Thoracic aorta (tissue), 2 donors: ENCODE results near the gene CDK1. TPM values are rescaled to one million over a fixed set of nuclear protein-coding genes. Genes with fewer than 3 reads are reported as not detected.

Experiments used
- ATAC-seq: fragments of 150-250 bp; one replicate; pipeline ENCODE4 v1.8.0; 2017; ENCODE audit warnings: low read depth; ENCODE audit not compliant: insufficient number of reproducible peaks, low FRiP score
- DNase-seq: peaks from one replicate; pipeline ENCODE4 v3.0.0-alpha.2; 2020; ENCODE audit warnings: low spot score
- H3K27ac ChIP-seq, 2 donors: fragments of 200-600 bp; sonication (generic); 1 replicate in 1 of 2; 2 replicates in 1 of 2; pipeline ENCODE4 v1.5.1; 2016; ENCODE audit warnings: mild to moderate bottlenecking in 2 of 2, moderate library complexity in 2 of 2
- H3K27me3 ChIP-seq: fragments of 200-600 bp; sonication (generic); replicated peaks from 2 replicates; pipeline ENCODE4 v1.6.0; 2016; ENCODE audit warnings: mild to moderate bottlenecking; ENCODE audit not compliant: insufficient read depth
- H3K36me3 ChIP-seq: fragments of 200-600 bp; sonication (generic); one replicate; pipeline ENCODE4 v1.5.1; 2016
- H3K4me1 ChIP-seq, 2 donors: fragments of 200-600 bp; sonication (generic); 1 replicate in 1 of 2; 2 replicates in 1 of 2; pipeline versions ENCODE4 v1.5.1 to v1.6.0; 2016; ENCODE audit warnings: low read depth in 2 of 2, mild to moderate bottlenecking in 1 of 2; ENCODE audit not compliant: control insufficient read depth in 1 of 2
- H3K4me3 ChIP-seq: fragments of 200-600 bp; sonication (generic); 2 replicates; pipeline ENCODE4 v1.5.1; 2016; ENCODE audit warnings: mild to moderate bottlenecking
- H3K9me3 ChIP-seq: fragments of 200-600 bp; sonication (generic); 2 replicates; pipeline ENCODE4 v1.5.1; 2016
- total RNA-seq, 2 donors: library from RNA; depleted of rRNA; stranded (reverse); fragments of >200 nt; gene quantifications; one replicate each; pipeline versions ENCODE4 v1.1.0 to v1.2.3, GENCODE V29; 2016
- TF ChIP-seq, protein P1 (sequence below): fragments of 200-600 bp; sonication (generic); IDR thresholded peaks from one replicate; pipeline ENCODE4 v1.5.1; 2019; ENCODE audit warnings: antibody characterized with exemption

CDK1 gene
- total RNA-seq, 2 donors from 2014 or later, result 0.71 to 2.0 TPM

DNA sequence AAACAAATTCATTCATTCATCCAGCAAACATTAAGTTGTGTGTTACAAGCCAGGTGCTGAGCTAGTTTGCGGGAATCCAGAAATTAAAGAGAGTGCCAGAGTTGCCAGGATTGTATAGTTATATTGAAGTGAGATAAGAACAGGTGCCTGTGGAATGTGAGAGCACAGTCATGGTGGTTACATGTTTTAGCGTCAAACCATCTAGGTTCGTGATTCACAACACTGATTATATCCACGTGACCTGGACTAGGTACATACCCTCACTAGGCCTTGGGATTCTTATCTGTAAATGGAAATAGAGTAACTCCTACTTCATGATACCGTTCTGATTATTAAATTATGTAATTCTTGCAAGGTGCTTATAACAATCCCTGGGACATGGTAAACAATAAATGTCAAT is 24.5 kb upstream of the CDK1 start:
- H3K9me3 ChIP-seq, result no peaks in the 10 kb centered on the region

DNA sequence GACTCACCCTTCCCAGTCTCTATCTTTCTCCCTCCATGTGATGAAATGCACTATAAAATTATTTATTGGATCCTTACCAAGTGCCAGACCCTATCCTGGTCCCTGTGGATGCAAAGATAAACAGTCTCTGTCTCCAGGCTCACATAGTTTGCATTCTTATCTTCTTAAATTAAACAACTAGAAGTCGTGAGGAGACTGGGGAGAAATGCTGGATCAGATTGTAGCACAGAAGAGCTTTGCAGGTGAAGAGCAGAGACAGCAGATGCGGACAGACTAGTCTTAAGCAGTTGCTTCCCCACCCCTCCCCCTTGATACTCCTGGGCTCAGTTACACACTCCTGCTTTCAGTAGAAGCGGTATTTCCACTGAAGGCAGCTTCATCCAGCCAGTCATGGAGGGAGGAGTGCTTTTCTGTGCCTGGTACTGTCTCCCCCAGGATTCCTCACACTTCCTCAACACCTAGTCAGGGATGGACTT is 20.8 kb upstream of the CDK1 start:
- ATAC-seq, result no peak
- Histone ChIP-seq H3K27me3 (no peaks in the 10 kb centered on the region), H3K4me3 (no peak overlapping the region), H3K9me3 (no peaks in the 10 kb centered on the region), H3K27ac (no peak overlapping the region), H3K36me3 (no peaks in the 10 kb centered on the region), H3K4me1 (no peaks in the 10 kb centered on the region)
- TF ChIP-seq, protein P1, sequence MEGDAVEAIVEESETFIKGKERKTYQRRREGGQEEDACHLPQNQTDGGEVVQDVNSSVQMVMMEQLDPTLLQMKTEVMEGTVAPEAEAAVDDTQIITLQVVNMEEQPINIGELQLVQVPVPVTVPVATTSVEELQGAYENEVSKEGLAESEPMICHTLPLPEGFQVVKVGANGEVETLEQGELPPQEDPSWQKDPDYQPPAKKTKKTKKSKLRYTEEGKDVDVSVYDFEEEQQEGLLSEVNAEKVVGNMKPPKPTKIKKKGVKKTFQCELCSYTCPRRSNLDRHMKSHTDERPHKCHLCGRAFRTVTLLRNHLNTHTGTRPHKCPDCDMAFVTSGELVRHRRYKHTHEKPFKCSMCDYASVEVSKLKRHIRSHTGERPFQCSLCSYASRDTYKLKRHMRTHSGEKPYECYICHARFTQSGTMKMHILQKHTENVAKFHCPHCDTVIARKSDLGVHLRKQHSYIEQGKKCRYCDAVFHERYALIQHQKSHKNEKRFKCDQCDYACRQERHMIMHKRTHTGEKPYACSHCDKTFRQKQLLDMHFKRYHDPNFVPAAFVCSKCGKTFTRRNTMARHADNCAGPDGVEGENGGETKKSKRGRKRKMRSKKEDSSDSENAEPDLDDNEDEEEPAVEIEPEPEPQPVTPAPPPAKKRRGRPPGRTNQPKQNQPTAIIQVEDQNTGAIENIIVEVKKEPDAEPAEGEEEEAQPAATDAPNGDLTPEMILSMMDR, result no peak
- DNase-seq, result no peak

More for the DNA sequence above, 24.5 kb upstream of the CDK1 start:
- TF ChIP-seq, protein P1, result no peak
- no peak for ATAC-seq
- H3K27ac ChIP-seq, result no peak overlapping the region
- no peak overlapping the region for H3K4me3 ChIP-seq
- DNase-seq, result no peak
- H3K4me1 ChIP-seq, result no peaks in the 10 kb centered on the region
- H3K27me3 ChIP-seq, result no peaks in the 10 kb centered on the region
- H3K36me3 ChIP-seq, result no peaks in the 10 kb centered on the region

DNA sequence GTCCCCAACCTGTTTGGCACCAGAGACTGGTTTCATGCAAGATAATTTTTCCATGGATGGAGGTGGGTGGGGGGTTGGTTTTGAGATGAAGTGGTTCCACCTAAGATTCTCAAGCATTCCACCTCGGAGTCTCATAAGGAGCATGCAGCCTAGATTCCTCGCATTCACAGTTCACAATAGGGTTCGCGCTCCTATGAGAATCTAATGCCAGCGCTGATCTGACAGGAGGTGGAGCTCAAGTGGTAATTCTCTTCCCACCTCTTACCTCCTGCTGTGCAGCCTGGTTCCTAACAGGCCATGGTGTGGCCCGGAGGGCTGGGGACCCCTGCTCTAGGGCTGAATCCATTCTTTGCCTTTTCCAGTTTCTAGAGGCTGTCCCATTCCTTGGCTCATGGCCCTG is 19.1 kb upstream of the CDK1 start:
- TF ChIP-seq, protein P1, result no peak
- Histone ChIP-seq H3K4me1 (no peaks in the 10 kb centered on the region), H3K27ac (no peak overlapping the region), H3K27me3 (no peaks in the 10 kb centered on the region), H3K36me3 (no peaks in the 10 kb centered on the region), H3K9me3 (no peaks in the 10 kb centered on the region), H3K4me3 (no peak overlapping the region)
- ATAC-seq (no peak), DNase-seq (no peak)

DNA sequence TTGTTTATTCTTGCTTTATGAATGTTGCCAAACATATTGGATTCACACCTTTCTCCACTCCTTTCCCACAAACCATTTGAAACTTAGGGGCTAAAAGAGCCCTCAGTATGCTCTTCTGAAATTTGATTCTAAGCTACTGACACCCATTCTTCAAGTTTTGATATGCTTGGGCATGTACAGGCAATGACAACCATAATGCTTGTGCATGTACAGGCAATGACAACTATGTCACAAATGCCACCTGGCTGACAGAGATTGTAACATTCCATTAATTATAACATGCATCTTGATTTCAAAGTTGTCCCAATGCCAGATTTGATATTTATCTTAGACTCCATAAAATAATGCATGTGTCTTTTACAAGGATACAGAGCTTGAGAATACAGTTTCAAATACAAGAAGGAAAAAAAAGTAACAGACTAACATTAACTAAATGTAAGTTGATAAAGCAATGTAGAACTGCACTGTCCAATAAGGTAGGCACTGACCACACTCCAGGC is 17.5 kb upstream of the CDK1 start:
- H3K27me3 ChIP-seq, result no peaks in the 10 kb centered on the region
- no peaks in the 10 kb centered on the region for H3K9me3 ChIP-seq
- TF ChIP-seq, protein P1, result no peak
- DNase-seq, result no peak
- no peaks in the 10 kb centered on the region for H3K36me3 ChIP-seq
- no peaks in the 10 kb centered on the region for H3K4me1 ChIP-seq
- H3K27ac ChIP-seq, result no peak overlapping the region
- no peak overlapping the region for H3K4me3 ChIP-seq
- no peak for ATAC-seq

DNA sequence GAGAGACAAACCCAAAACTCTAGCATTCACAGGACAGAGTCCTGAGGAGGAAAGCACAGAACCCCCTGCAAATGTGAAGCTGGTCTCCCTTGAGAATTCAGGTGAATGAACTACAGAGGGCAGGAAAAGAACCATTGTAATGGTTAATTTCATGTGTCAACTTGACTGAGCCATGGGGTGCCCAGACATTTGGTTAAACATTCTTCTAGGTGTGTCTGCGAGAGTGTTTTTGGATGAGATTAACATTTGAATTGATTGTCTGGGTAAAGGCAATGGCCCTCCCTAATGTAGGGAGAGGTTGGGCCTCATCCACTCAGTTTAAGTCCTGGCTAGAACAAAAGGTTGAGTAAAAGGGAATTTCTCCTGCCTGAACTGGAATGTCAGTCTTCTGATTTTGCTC is 15.7 kb upstream of the CDK1 start:
- TF ChIP-seq, protein P1, result no peak
- H3K27ac ChIP-seq, result no peak overlapping the region
- H3K36me3 ChIP-seq, result no peaks in the 10 kb centered on the region
- no peaks in the 10 kb centered on the region for H3K4me1 ChIP-seq
- no peak overlapping the region for H3K4me3 ChIP-seq
- no peaks in the 10 kb centered on the region for H3K27me3 ChIP-seq
- no peak for DNase-seq
- no peaks in the 10 kb centered on the region for H3K9me3 ChIP-seq
- no peak for ATAC-seq
